Astrocyte of the cerebellum (primary cell): ENCODE measurements around the gene SASH3.

ENCODE experiments used
- DNase-seq: peaks from one replicate; pipeline ENCODE4 v3.0.0-alpha.2; 2011; ENCODE audit warnings: low read depth
- H3K4me3 ChIP-seq: 2 replicates; pipeline ENCODE4 v1.5.1; 2011; ENCODE audit warnings: mild to moderate bottlenecking, low read depth, low read length, moderate library complexity
- CTCF ChIP-seq: IDR thresholded peaks from 2 replicates; pipeline ENCODE4 v1.5.1; 2012; ENCODE audit warnings: low read length, low read depth, moderate library complexity, mild to moderate bottlenecking; ENCODE audit errors: missing control alignments
- in situ Hi-C: cut with HindIII; loops from 2 replicates; pipeline ENCODE4 v1.10.0; 2017; ENCODE audit warnings: low sequenced_read_pairs

SASH3 gene

GRCh38 chrX:129779747-129780146 is at the start of gene SASH3:
SASH3 (plus strand) TSS chrX:129779949; CDS start chrX:129780098, 149 bp downstream.
- no peak for TF ChIP-seq CTCF
- H3K4me3 ChIP-seq = no peak within 1 kb of the TSS
- in situ Hi-C loops = no loop called here
- DNase-seq = no peak

- no peak overlapping the region for H3K4me3 ChIP-seq
- no peak for TF ChIP-seq CTCF
- no peak for DNase-seq
- in situ Hi-C loops = loop anchor here (5.0 kb wide), 1 partner anchor 54 kb away; no protein-coding TSS in a partner anchor
Observed at GRCh38 chrX:129731228-129731627, 48.5 kb upstream of the SASH3 start.

- TF ChIP-seq CTCF = no peak
- no peak overlapping the region for H3K4me3 ChIP-seq
- no peak for DNase-seq
- in situ Hi-C loops = loop anchor here (5.0 kb wide), 1 partner anchor 56 kb away; no protein-coding TSS in a partner anchor
Observed at GRCh38 chrX:129732857-129733256, 46.9 kb upstream of the SASH3 start.

- in situ Hi-C loops = loop anchor here (5.0 kb wide), 1 partner anchor 56 kb away; no protein-coding TSS in a partner anchor
- no peak for TF ChIP-seq CTCF
- DNase-seq = no peak
- H3K4me3 ChIP-seq = no peak overlapping the region
Observed at GRCh38 chrX:129733335-129733734, 46.4 kb upstream of the SASH3 start.

GRCh38 chrX:129736491-129736890 is 43.3 kb upstream of the SASH3 start:
- no peak for TF ChIP-seq CTCF
- H3K4me3 ChIP-seq = no peak overlapping the region
- in situ Hi-C loops = no loop called here
- no peak for DNase-seq

- no peak for TF ChIP-seq CTCF
- H3K4me3 ChIP-seq = no peak overlapping the region
- no peak for DNase-seq
- in situ Hi-C loops = no loop called here
Observed at GRCh38 chrX:129737916-129738315, 41.8 kb upstream of the SASH3 start.
